Loucy (cell line): ENCODE results near the gene MRE11.

Experiments
- H2AFZ ChIP-seq: fragments of 200-600 bp; sonication (generic); 2 replicates; pipeline ENCODE4 v1.6.0; 2016; ENCODE audit warnings: antibody characterized with exemption, mild to moderate bottlenecking, low read length, moderate library complexity
- H3F3A ChIP-seq: fragments of 200-600 bp; 2 replicates; pipeline ENCODE4 v1.6.0; 2016; ENCODE audit warnings: antibody characterized with exemption, low read depth, mild to moderate bottlenecking
- H3K27me3 ChIP-seq: fragments of 200-600 bp; sonication (generic); 2 replicates; pipeline ENCODE4 v1.6.1; 2014; ENCODE audit warnings: low read length, mild to moderate bottlenecking; ENCODE audit not compliant: insufficient read depth, poor library complexity, severe bottlenecking
- H3K36me3 ChIP-seq: fragments of 200-600 bp; sonication (generic); 2 replicates; pipeline ENCODE4 v1.6.1; 2016; ENCODE audit warnings: low read length; ENCODE audit not compliant: insufficient read depth
- H3K4me1 ChIP-seq: fragments of 200-600 bp; sonication (generic); 2 replicates; pipeline ENCODE4 v1.5.1; 2014; ENCODE audit warnings: low read length, mild to moderate bottlenecking; ENCODE audit not compliant: insufficient read depth, poor library complexity, severe bottlenecking
- H3K4me2 ChIP-seq: fragments of 200-600 bp; sonication (generic); 2 replicates; pipeline ENCODE4 v1.6.0; 2014; ENCODE audit warnings: antibody characterized with exemption, low read length, low read depth, mild to moderate bottlenecking; ENCODE audit not compliant: poor library complexity, severe bottlenecking
- H3K4me3 ChIP-seq: fragments of 200-600 bp; sonication (generic); 2 replicates; pipeline ENCODE4 v1.5.1; 2014; ENCODE audit warnings: low read length, mild to moderate bottlenecking, mixed read lengths; ENCODE audit not compliant: poor library complexity, severe bottlenecking
- H3K79me2 ChIP-seq: fragments of 200-600 bp; sonication (generic); 2 replicates; pipeline ENCODE4 v1.6.1; 2014; ENCODE audit warnings: low read length; ENCODE audit not compliant: insufficient read depth
- H3K9ac ChIP-seq: fragments of 200-600 bp; sonication (generic); 2 replicates; pipeline ENCODE4 v1.6.0; 2014; ENCODE audit warnings: mild to moderate bottlenecking, low read depth, low read length, moderate library complexity; ENCODE audit not compliant: poor library complexity, severe bottlenecking
- H3K9me2 ChIP-seq: fragments of 200-600 bp; sonication (generic); replicated peaks from 2 replicates; pipeline ENCODE4 v1.6.1; 2016; ENCODE audit warnings: low read depth, low read length, mixed read lengths
- H3K9me3 ChIP-seq: fragments of 200-600 bp; sonication (generic); 2 replicates; pipeline ENCODE4 v1.6.1; 2014; ENCODE audit warnings: mild to moderate bottlenecking, antibody characterized with exemption, low read length, low read depth; ENCODE audit not compliant: insufficient read depth
- H4K20me1 ChIP-seq: fragments of 200-600 bp; sonication (generic); 2 replicates; pipeline ENCODE4 v1.6.0; 2014; ENCODE audit warnings: antibody characterized with exemption, low read length, mild to moderate bottlenecking; ENCODE audit not compliant: insufficient read depth, poor library complexity, severe bottlenecking
- EZH2phosphoT487 ChIP-seq: fragments of 200-600 bp; IDR thresholded peaks from 2 replicates; pipeline ENCODE4 v1.6.1; 2018; ENCODE audit warnings: antibody characterized with exemption, mild to moderate bottlenecking, moderate library complexity, borderline replicate concordance
- TF ChIP-seq, protein P1 (sequence below): fragments of 200-600 bp; sonication (generic); conservative IDR thresholded peaks from 2 replicates; pipeline ENCODE4 v1.5.1; 2014; ENCODE audit warnings: mild to moderate bottlenecking, antibody characterized with exemption, low read length

Gene MRE11

DNA sequence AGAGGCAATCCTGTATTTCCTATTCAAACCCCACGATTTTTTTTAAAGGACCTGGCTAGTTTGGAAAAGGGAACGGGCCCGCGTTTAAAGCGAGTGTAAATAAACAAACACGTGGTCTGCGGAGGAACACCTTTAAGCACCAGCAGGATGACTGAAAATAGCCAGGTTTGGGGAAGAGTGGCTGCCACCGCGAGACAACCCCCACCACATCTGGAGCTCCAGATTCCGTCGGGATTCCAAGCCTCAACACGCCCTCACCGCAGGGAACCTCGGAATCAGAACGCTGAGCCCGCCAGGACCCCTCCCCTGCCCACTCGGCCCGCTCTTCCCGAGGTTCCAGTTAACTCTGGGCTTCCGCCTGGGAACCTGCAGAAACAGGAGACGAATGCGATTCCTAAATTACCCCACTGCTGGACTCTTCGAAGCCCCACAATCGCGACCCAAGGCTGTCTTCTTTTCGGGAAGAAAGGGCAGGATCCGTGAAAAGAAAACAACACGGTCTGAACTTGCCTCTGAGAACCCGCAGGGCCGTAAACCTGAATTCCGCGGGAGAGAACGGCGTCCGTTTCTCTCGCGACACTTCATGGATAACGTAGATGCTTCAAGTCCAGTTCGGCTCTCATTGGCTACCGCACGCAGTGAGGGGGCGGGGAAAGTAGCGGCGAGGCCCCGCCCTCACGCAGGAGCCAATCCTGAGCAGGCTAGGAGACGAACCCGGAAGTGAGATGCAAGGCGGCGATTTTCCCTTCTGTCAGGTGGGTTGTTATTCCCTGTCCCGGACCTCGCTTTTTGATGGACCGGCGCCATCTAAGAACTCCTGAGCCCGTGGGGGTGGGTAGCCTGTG lies at the start of gene MRE11, which contains the start of gene ANKRD49:
MRE11 (minus strand) TSS at position 564 of the 845 bp plus-strand sequence. CDS start 1,043 bp downstream, outside the sequence.
ANKRD49 (plus strand) TSS at position 704 of the 845 bp plus-strand sequence. CDS start 2,710 bp downstream, outside the sequence.
- Histone ChIP-seq H4K20me1 (peaks cover 32% of the 10 kb centered on the region), H3K9me2 (no peaks in the 10 kb centered on the region), H3K9me3 (no peaks in the 10 kb centered on the region), H3K36me3 (peaks cover 18% of the 10 kb centered on the region; the same call in 1 of the 2 replicates), H2AFZ (peak within 1 kb of the TSS; percentile 97), H3K9ac (peak within 1 kb of the TSS; percentile 91), H3K4me1 (peaks cover 49% of the 10 kb centered on the region), H3K27me3 (no peaks in the 10 kb centered on the region), H3K4me2 (peak within 1 kb of the TSS; percentile 97), H3F3A (no peaks in the 10 kb centered on the region), H3K4me3 (peak within 1 kb of the TSS; percentile 88), H3K79me2 (peaks cover 70% of the 10 kb centered on the region)
- no peak for TF ChIP-seq EZH2phosphoT487
- TF ChIP-seq, protein P1, sequence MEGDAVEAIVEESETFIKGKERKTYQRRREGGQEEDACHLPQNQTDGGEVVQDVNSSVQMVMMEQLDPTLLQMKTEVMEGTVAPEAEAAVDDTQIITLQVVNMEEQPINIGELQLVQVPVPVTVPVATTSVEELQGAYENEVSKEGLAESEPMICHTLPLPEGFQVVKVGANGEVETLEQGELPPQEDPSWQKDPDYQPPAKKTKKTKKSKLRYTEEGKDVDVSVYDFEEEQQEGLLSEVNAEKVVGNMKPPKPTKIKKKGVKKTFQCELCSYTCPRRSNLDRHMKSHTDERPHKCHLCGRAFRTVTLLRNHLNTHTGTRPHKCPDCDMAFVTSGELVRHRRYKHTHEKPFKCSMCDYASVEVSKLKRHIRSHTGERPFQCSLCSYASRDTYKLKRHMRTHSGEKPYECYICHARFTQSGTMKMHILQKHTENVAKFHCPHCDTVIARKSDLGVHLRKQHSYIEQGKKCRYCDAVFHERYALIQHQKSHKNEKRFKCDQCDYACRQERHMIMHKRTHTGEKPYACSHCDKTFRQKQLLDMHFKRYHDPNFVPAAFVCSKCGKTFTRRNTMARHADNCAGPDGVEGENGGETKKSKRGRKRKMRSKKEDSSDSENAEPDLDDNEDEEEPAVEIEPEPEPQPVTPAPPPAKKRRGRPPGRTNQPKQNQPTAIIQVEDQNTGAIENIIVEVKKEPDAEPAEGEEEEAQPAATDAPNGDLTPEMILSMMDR = no peak

DNA sequence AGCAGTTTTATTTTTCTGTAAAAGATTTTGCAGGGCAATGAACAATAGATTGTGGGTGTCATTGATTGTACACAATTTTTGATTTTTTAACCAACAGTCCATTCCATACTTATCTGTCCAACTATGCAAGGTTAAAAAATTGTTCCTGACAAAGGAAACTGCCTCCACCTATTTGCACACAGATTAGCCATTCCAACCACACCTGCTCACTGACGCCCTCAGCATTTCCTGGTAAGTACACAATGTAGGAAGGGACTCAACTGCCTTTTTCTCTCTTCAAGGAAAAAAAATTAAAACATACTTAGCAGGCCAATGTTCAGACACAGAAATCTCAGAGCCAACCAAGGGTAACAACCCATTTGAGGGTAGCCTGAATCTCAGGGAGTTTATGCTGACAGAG lies 45.8 kb upstream of the MRE11 start:
- H4K20me1 ChIP-seq = no peaks in the 10 kb centered on the region
- no peaks in the 10 kb centered on the region for H3K9me2 ChIP-seq
- TF ChIP-seq, protein P1 = no peak
- TF ChIP-seq EZH2phosphoT487 = no peak
- peaks cover 8% of the 10 kb centered on the region for H3K79me2 ChIP-seq
- H3K4me1 ChIP-seq = peaks cover 13% of the 10 kb centered on the region
- H3K9ac ChIP-seq = no peak overlapping the region
- H3F3A ChIP-seq = no peaks in the 10 kb centered on the region
- peak overlapping the region; percentile 48; the same call in 1 of the 2 replicates for H2AFZ ChIP-seq
- H3K9me3 ChIP-seq = no peaks in the 10 kb centered on the region
- peak overlapping the region; percentile 19 for H3K4me2 ChIP-seq
- H3K4me3 ChIP-seq = no peak overlapping the region
- H3K36me3 ChIP-seq = no peaks in the 10 kb centered on the region
- no peaks in the 10 kb centered on the region for H3K27me3 ChIP-seq

DNA sequence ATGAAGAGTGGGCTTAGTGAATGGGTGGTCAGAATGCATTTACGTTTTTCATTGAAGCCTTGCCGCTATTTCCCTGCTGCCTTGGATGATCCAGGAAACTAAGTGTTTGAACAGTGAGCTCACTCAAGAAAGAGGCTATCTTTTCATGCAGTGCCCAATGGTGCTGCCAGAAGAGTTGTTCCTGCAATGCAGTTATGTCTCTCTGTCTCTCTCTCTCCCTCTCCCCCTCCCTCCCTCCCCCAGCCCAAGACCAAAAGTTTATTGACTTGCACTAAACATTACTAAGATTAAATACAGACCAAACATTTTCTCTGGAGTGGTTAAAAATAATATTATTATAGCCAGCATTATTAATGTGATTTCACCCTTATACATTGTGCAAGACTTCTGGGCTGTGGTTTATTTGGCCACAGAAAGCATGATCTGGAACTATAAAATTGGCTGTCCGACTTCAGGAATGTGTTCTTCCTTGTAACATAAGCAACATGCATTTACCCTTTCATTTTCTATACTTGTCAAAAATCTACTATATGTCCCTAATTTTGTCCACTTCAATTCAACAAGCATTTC lies 43.5 kb upstream of the MRE11 start:
- Histone ChIP-seq H4K20me1 (no peaks in the 10 kb centered on the region), H3K4me3 (no peak overlapping the region), H3K79me2 (no peaks in the 10 kb centered on the region), H3K9me3 (no peaks in the 10 kb centered on the region), H3K27me3 (no peaks in the 10 kb centered on the region), H3K9me2 (no peaks in the 10 kb centered on the region), H3K4me2 (no peak overlapping the region), H2AFZ (no peak overlapping the region), H3F3A (no peaks in the 10 kb centered on the region), H3K9ac (no peak overlapping the region), H3K36me3 (no peaks in the 10 kb centered on the region), H3K4me1 (peaks cover 5% of the 10 kb centered on the region)
- TF ChIP-seq, protein P1 = no peak
- TF ChIP-seq EZH2phosphoT487 = no peak
